RWPE2 (cell line): ENCODE results near the gene DSE.

Experiments used
- ATAC-seq: fragments of 200-7000 bp; cut with Tn5 transposase; 3 replicates; pipeline ENCODE4 v1.9.1; 2021; ENCODE audit warnings: low read depth
- DNase-seq: peaks from one replicate; pipeline ENCODE4 v3.0.0-alpha.2; 2020; ENCODE audit warnings: low spot score
- H3K27ac ChIP-seq: fragments of 450-650 bp; 2 replicates; pipeline ENCODE4 v1.5.1; 2017; ENCODE audit warnings: mild to moderate bottlenecking; ENCODE audit not compliant: poor library complexity, severe bottlenecking
- H3K27me3 ChIP-seq: fragments of 250-450 bp; sonication (Bioruptor Pico); 2 replicates; pipeline ENCODE4 v1.5.1; 2021; ENCODE audit warnings: mild to moderate bottlenecking, moderate library complexity; ENCODE audit not compliant: insufficient read depth, poor library complexity, severe bottlenecking
- H3K36me3 ChIP-seq: fragments of 250-450 bp; sonication (Bioruptor Pico); 2 replicates; pipeline ENCODE4 v1.5.1; 2020; ENCODE audit warnings: low read depth, mild to moderate bottlenecking, moderate library complexity
- H3K4me1 ChIP-seq: fragments of 250-450 bp; sonication (Bioruptor Pico); 2 replicates; pipeline ENCODE4 v1.5.1; 2021; ENCODE audit warnings: mild to moderate bottlenecking, moderate library complexity; ENCODE audit not compliant: insufficient read depth, poor library complexity, severe bottlenecking
- H3K4me3 ChIP-seq: fragments of 250-450 bp; sonication (Bioruptor Pico); 2 replicates; pipeline ENCODE4 v1.5.1; 2021; ENCODE audit warnings: mild to moderate bottlenecking, moderate library complexity; ENCODE audit not compliant: severe bottlenecking
- H3K9me3 ChIP-seq: fragments of 250-450 bp; sonication (Bioruptor Pico); 2 replicates; pipeline ENCODE4 v1.5.1; 2021; ENCODE audit warnings: mild to moderate bottlenecking, moderate library complexity; ENCODE audit not compliant: severe bottlenecking
- TF ChIP-seq, protein P1 (sequence below): fragments of 450-650 bp; IDR thresholded peaks from one replicate; pipeline ENCODE4 v1.5.1; 2017; ENCODE audit warnings: mild to moderate bottlenecking, moderate library complexity; ENCODE audit not compliant: poor library complexity, severe bottlenecking

Gene DSE

DNA sequence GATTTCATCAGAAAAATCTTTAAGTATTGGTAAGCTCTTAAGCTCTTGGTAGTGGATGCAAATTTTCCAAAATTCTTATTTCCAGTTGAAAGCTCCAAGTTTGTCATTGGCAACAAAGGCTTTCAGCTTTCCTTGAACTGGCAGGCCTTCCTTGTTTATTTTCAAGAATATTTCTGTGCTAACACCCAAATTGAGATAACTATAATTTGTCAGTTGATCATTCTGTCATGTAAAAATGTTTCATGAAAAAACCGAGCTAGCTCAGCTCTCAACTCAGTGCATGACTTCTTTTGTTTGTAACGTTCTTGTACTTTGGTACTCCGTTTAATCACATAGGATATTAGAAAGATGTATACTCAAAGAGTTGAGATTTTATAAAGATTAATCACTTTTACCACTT, 51.5 kb downstream of the DSE start:
- Histone ChIP-seq H3K27ac (no peak overlapping the region), H3K27me3 (no peaks in the 10 kb centered on the region), H3K36me3 (peaks cover 25% of the 10 kb centered on the region), H3K4me3 (no peak overlapping the region), H3K9me3 (no peaks in the 10 kb centered on the region), H3K4me1 (peaks cover 12% of the 10 kb centered on the region)
- DNase-seq (no peak), ATAC-seq (no peak)
- TF ChIP-seq, protein P1, sequence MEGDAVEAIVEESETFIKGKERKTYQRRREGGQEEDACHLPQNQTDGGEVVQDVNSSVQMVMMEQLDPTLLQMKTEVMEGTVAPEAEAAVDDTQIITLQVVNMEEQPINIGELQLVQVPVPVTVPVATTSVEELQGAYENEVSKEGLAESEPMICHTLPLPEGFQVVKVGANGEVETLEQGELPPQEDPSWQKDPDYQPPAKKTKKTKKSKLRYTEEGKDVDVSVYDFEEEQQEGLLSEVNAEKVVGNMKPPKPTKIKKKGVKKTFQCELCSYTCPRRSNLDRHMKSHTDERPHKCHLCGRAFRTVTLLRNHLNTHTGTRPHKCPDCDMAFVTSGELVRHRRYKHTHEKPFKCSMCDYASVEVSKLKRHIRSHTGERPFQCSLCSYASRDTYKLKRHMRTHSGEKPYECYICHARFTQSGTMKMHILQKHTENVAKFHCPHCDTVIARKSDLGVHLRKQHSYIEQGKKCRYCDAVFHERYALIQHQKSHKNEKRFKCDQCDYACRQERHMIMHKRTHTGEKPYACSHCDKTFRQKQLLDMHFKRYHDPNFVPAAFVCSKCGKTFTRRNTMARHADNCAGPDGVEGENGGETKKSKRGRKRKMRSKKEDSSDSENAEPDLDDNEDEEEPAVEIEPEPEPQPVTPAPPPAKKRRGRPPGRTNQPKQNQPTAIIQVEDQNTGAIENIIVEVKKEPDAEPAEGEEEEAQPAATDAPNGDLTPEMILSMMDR: no peak

DNA sequence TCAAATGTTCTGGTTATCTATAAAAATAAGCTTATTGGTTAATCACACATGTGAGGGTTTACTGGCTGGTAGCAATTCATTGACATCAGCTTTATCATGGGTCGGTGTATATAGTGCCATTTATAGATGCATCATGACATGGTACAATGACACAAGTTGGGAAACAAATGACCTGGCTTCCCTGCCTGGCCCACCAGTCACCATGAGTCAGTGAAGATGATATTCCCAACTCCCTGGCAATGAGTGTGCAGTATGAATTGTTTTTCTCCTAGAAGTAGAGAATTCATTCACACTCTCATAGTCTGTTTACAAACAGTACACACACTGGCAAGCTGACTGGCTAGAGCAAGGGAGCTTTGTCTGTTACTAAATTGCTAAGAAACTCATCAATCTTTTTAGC, 53.3 kb downstream of the DSE start:
- Histone ChIP-seq H3K27ac (no peak overlapping the region), H3K27me3 (no peaks in the 10 kb centered on the region), H3K36me3 (peaks cover 41% of the 10 kb centered on the region), H3K4me1 (peaks cover 6% of the 10 kb centered on the region), H3K4me3 (no peak overlapping the region), H3K9me3 (no peaks in the 10 kb centered on the region)
- TF ChIP-seq, protein P1: no peak
- ATAC-seq (peak; percentile 24; the same call in 1 of the 3 replicates), DNase-seq (no peak)

DNA sequence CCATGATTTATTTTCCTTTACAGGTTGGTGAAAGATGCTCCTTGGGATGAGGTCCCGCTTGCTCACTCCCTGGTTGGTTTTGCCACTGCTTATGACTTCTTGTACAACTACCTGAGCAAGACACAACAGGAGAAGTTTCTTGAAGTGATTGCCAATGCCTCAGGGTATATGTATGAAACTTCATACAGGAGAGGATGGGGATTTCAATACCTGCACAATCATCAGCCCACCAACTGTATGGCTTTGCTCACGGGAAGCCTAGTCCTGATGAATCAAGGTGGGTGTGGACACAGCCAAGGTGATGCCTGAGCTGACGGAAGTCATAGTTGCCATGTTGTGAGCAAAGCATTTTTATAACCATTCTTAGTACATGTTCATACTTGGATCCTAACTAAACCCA, 55.8 kb downstream of the DSE start:
- ATAC-seq (peak; percentile 73), DNase-seq (no peak)
- H3K4me1 ChIP-seq: no peaks in the 10 kb centered on the region
- H3K4me3 ChIP-seq: no peak overlapping the region
- H3K27ac ChIP-seq: no peak overlapping the region
- TF ChIP-seq, protein P1: no peak
- H3K36me3 ChIP-seq: peaks cover 61% of the 10 kb centered on the region
- no peaks in the 10 kb centered on the region for H3K27me3 ChIP-seq
- H3K9me3 ChIP-seq: no peaks in the 10 kb centered on the region

GRCh38 chr6:116429111-116429510, 58.4 kb downstream of the DSE start:
- TF ChIP-seq, protein P1: no peak
- DNase-seq (no peak), ATAC-seq (no peak)
- no peaks in the 10 kb centered on the region for H3K4me1 ChIP-seq
- no peak overlapping the region for H3K27ac ChIP-seq
- no peaks in the 10 kb centered on the region for H3K9me3 ChIP-seq
- H3K36me3 ChIP-seq: peaks cover 87% of the 10 kb centered on the region
- H3K4me3 ChIP-seq: no peak overlapping the region
- no peaks in the 10 kb centered on the region for H3K27me3 ChIP-seq

- ATAC-seq (no peak), DNase-seq (no peak)
- no peaks in the 10 kb centered on the region for H3K9me3 ChIP-seq
- H3K4me3 ChIP-seq: no peak overlapping the region
- H3K4me1 ChIP-seq: no peaks in the 10 kb centered on the region
- H3K27me3 ChIP-seq: no peaks in the 10 kb centered on the region
- no peak overlapping the region for H3K27ac ChIP-seq
- TF ChIP-seq, protein P1: no peak
- H3K36me3 ChIP-seq: peaks cover 90% of the 10 kb centered on the region
These were observed 60.1 kb downstream of the DSE start for GRCh38 chr6:116430860-116431259.
